GM23248 (cell line): ENCODE measurements around the gene CCDC121. TPM values are rescaled to one million over a fixed set of nuclear protein-coding genes. Genes with fewer than 3 reads are reported as not detected.

Experiments used
- DNase-seq: peaks from one replicate; pipeline ENCODE4 v3.0.0-alpha.2; 2015
- H2AFZ ChIP-seq: fragments of 200-600 bp; sonication (generic); 2 replicates; pipeline ENCODE4 v1.6.1; 2016; ENCODE audit warnings: antibody characterized with exemption
- H3F3A ChIP-seq: fragments of 200-600 bp; sonication (generic); 2 replicates; pipeline ENCODE4 v1.6.1; 2016; ENCODE audit warnings: mild to moderate bottlenecking, antibody characterized with exemption, mixed run types; ENCODE audit not compliant: insufficient read depth
- H3K27ac ChIP-seq: fragments of 200-600 bp; sonication (generic); 2 replicates; pipeline ENCODE4 v1.5.1; 2016; ENCODE audit warnings: mild to moderate bottlenecking
- H3K27me3 ChIP-seq: fragments of 200-600 bp; sonication (generic); replicated peaks from 2 replicates; pipeline ENCODE4 v1.6.1; 2016; ENCODE audit warnings: mild to moderate bottlenecking; ENCODE audit not compliant: insufficient read depth
- H3K36me3 ChIP-seq: fragments of 200-600 bp; sonication (generic); 2 replicates; pipeline ENCODE4 v1.6.1; 2016; ENCODE audit warnings: low read depth, mild to moderate bottlenecking
- H3K4me1 ChIP-seq: fragments of 200-600 bp; sonication (generic); 2 replicates; pipeline ENCODE4 v1.6.1; 2016; ENCODE audit warnings: mild to moderate bottlenecking; ENCODE audit not compliant: insufficient read depth
- H3K4me2 ChIP-seq: fragments of 200-600 bp; sonication (generic); one replicate; pipeline ENCODE4 v1.6.1; 2016; ENCODE audit warnings: mild to moderate bottlenecking; ENCODE audit not compliant: unreplicated experiment
- H3K4me3 ChIP-seq: fragments of 200-600 bp; sonication (generic); 2 replicates; pipeline ENCODE4 v1.5.1; 2016; ENCODE audit warnings: mild to moderate bottlenecking
- H3K79me2 ChIP-seq: fragments of 200-600 bp; sonication (generic); 2 replicates; pipeline ENCODE4 v1.6.1; 2016; ENCODE audit warnings: mild to moderate bottlenecking; ENCODE audit not compliant: insufficient read depth
- H3K9ac ChIP-seq: fragments of 200-600 bp; sonication (generic); 2 replicates; pipeline ENCODE4 v1.6.1; 2016; ENCODE audit warnings: mild to moderate bottlenecking
- H3K9me2 ChIP-seq: fragments of 200-600 bp; sonication (generic); 2 replicates; pipeline ENCODE4 v1.6.1; 2016; ENCODE audit warnings: mixed run types, mild to moderate bottlenecking, moderate library complexity; ENCODE audit not compliant: insufficient read depth
- H3K9me3 ChIP-seq: fragments of 200-600 bp; sonication (generic); one replicate; pipeline ENCODE4 v1.6.1; 2017; ENCODE audit warnings: low read depth
- H4K20me1 ChIP-seq: fragments of 200-600 bp; sonication (generic); 2 replicates; pipeline ENCODE4 v1.6.0; 2016; ENCODE audit not compliant: insufficient read depth
- EZH2 ChIP-seq: fragments of 200-600 bp; sonication (generic); IDR thresholded peaks from 2 replicates; pipeline ENCODE4 v1.6.1; 2018; ENCODE audit warnings: antibody characterized with exemption, mild to moderate bottlenecking; ENCODE audit not compliant: insufficient read depth, poor library complexity, severe bottlenecking
- EZH2phosphoT487 ChIP-seq: fragments of 200-600 bp; sonication (generic); IDR thresholded peaks from 2 replicates; pipeline ENCODE4 v1.6.1; 2018; ENCODE audit warnings: antibody characterized with exemption, moderate library complexity, mild to moderate bottlenecking, low read depth; ENCODE audit not compliant: insufficient read depth
- WGBS, 2 experiments: methylation state at CpG; one replicate each; pipeline ENCODE4 v1.1.6; 2015 to 2017; ENCODE audit warnings: low lambda C conversion rate in 2 of 2, low coverage in 1 of 2; ENCODE audit errors: missing lambda C conversion rate in 2 of 2; 5-methylcytosine and 5-hydroxymethylcytosine counted together
- in situ Hi-C: fragments of 300-500 bp; cut with MboI; formaldehyde crosslinking; loops from 2 replicates; pipeline ENCODE4 v1.15.0; 2020
- polyA plus RNA-seq: library from polyadenylated mRNA; unstranded; fragments of >200 nt; fragmentation: Nextera tagmentation; extraction: Ambion mirVana; gene quantifications from 2 replicates; pipeline ENCODE4 v1.2.1, GENCODE V29; 2016
- total RNA-seq: library from RNA; depleted of rRNA; stranded (reverse); fragments of >200 nt; shearing (Covaris generic); gene quantifications from 2 replicates; pipeline ENCODE4 v1.2.3, GENCODE V29; 2014

CCDC121 gene
- total and polyA plus RNA-seq, 2 experiments from 2014 or later = 0.50 to 3.4 TPM

- 91% methylated on average over 16 of the region's 16 CpGs for WGBS, 2 experiments
- peaks cover 40% of the 10 kb centered on the region for H3K36me3 ChIP-seq
- H3K9me3 ChIP-seq = no peaks in the 10 kb centered on the region
- H3K27me3 ChIP-seq = no peaks in the 10 kb centered on the region
- H3K27ac ChIP-seq = no peak overlapping the region
- no peaks in the 10 kb centered on the region for H3F3A ChIP-seq
- peaks cover 58% of the 10 kb centered on the region for H3K79me2 ChIP-seq
- H4K20me1 ChIP-seq = no peaks in the 10 kb centered on the region
- H3K4me1 ChIP-seq = peaks cover 25% of the 10 kb centered on the region
- peak overlapping the region; percentile 98 for H3K4me2 ChIP-seq
- in situ Hi-C loops = no loop called here
- H3K9ac ChIP-seq = peak overlapping the region; percentile 92
- DNase-seq = no peak
- TF ChIP-seq EZH2 (no peak), EZH2phosphoT487 (no peak)
- no peaks in the 10 kb centered on the region for H3K9me2 ChIP-seq
- peak overlapping the region; percentile 98 for H3K4me3 ChIP-seq
- H2AFZ ChIP-seq = peak overlapping the region; percentile 97
Observed at GRCh38 chr2:27664622-27665363, 36.0 kb upstream of the CCDC121 start.

DNA sequence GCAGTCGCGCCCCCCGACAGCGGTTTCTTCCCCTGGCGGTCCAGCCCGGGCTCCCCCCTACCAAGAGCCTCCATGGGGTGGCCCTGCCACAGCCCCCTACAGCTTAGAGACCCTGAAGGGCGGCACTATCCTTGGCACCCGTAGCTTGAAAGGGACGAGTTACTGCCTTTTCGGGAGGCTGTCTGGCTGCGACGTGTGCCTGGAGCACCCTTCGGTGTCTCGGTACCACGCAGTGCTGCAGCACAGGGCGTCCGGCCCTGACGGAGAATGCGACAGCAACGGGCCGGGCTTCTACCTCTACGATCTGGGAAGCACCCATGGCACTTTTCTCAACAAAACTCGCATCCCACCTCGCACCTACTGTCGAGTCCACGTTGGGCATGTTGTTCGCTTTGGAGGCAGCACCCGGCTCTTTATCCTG, 35.4 kb upstream of the CCDC121 start:
- Histone ChIP-seq H3K9me2 (no peaks in the 10 kb centered on the region), H3K27ac (peak overlapping the region; percentile 90), H3K9me3 (no peaks in the 10 kb centered on the region), H3K36me3 (peaks cover 43% of the 10 kb centered on the region), H3K9ac (peak overlapping the region; percentile 92), H3K4me1 (peaks cover 25% of the 10 kb centered on the region), H3K4me3 (peak overlapping the region; percentile 98), H2AFZ (peak overlapping the region; percentile 97), H3K4me2 (peak overlapping the region; percentile 98), H3F3A (no peaks in the 10 kb centered on the region), H4K20me1 (no peaks in the 10 kb centered on the region), H3K27me3 (no peaks in the 10 kb centered on the region), H3K79me2 (peaks cover 65% of the 10 kb centered on the region)
- TF ChIP-seq EZH2phosphoT487 = no peak
- TF ChIP-seq EZH2 = no peak
- WGBS, 2 experiments = 6 to 8% methylated on average over 25 to 26 of the region's 28 CpGs
- no peak for DNase-seq
- in situ Hi-C loops = no loop called here

- Histone ChIP-seq H3K36me3 (peaks cover 39% of the 10 kb centered on the region), H3K9me3 (no peaks in the 10 kb centered on the region), H4K20me1 (no peaks in the 10 kb centered on the region), H2AFZ (peak within 1 kb of the TSS; percentile 97), H3K9me2 (no peaks in the 10 kb centered on the region), H3K79me2 (peaks cover 69% of the 10 kb centered on the region), H3K27ac (peak within 1 kb of the TSS; percentile 90), H3K4me3 (peak within 1 kb of the TSS; percentile 98), H3K9ac (peak within 1 kb of the TSS; percentile 92), H3K27me3 (no peaks in the 10 kb centered on the region), H3K4me1 (peaks cover 25% of the 10 kb centered on the region), H3F3A (no peaks in the 10 kb centered on the region), H3K4me2 (peak within 1 kb of the TSS; percentile 98)
- TF ChIP-seq EZH2 (no peak), EZH2phosphoT487 (no peak)
- peak; percentile 95 for DNase-seq
- 0 to 1% methylated on average over 54 to 56 of the region's 56 CpGs for WGBS, 2 experiments
- in situ Hi-C loops = no loop called here
Observed at GRCh38 chr2:27663285-27664153, 34.7 kb upstream of the CCDC121 start, which contains the start of the genes SLC4A1AP and SUPT7L. Gene SLC4A1AP, plus strand, starts transcription at chr2:27663889. Its CDS starts 26 bp downstream, at chr2:27663915. Gene SUPT7L, minus strand, starts transcription at chr2:27663614. Its CDS starts 1,422 bp downstream, at chr2:27662192.

DNA sequence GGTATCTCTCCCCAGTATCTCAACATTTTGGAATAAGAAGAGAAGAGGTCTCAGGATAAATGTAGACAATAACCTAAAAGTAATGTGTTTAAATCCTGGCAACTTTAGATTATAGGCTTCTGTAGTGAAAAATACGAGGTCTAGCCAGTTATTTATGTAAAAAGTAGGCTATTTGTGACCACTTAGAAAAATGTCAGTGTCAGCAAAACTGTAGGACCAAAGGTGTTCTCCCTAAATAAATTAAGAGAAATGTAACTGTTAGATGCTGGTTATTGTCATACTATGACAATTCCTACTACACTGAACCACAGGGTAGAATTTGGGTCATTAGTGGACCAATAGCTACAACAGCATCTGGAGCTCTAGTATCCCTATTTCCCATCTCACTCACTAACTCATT, 32.6 kb upstream of the CCDC121 start:
- Histone ChIP-seq H2AFZ (no peak overlapping the region), H3K27ac (no peak overlapping the region), H3K79me2 (peaks cover 70% of the 10 kb centered on the region), H3K4me1 (peaks cover 25% of the 10 kb centered on the region), H3K27me3 (no peaks in the 10 kb centered on the region), H4K20me1 (no peaks in the 10 kb centered on the region), H3K9me3 (no peaks in the 10 kb centered on the region), H3K4me2 (no peak overlapping the region), H3K4me3 (no peak overlapping the region), H3K9me2 (no peaks in the 10 kb centered on the region), H3K9ac (no peak overlapping the region), H3K36me3 (peaks cover 43% of the 10 kb centered on the region), H3F3A (no peaks in the 10 kb centered on the region)
- TF ChIP-seq EZH2phosphoT487 = no peak
- no peak for TF ChIP-seq EZH2
- in situ Hi-C loops = no loop called here
- DNase-seq = no peak
- WGBS, 2 experiments = 89 to 94% methylated on average over 1 of the region's 1 CpG
